SK-N-SH treated with all-trans-retinoic acid at 6 μM for 48 hours (cell line): ENCODE measurements around the gene SAMD11.
"Not testable (repeated sequence)": the region's sequence is repeated elsewhere in the genome, so short reads cannot be mapped to it uniquely, and the experiment has no call there.

ENCODE experiments used
- BACH2 ChIP-seq: fragments of 250-450 bp; sonication (Bioruptor Pico); IDR thresholded peaks from 2 replicates; pipeline ENCODE4 v1.9.0; 2021; ENCODE audit warnings: mild to moderate bottlenecking, borderline replicate concordance
- CSRNP3 ChIP-seq: fragments of 250-450 bp; sonication (Bioruptor Pico); IDR thresholded peaks from 2 replicates; pipeline ENCODE4 v1.5.1; 2021; ENCODE audit warnings: mild to moderate bottlenecking, moderate library complexity
- ESRRG ChIP-seq: fragments of 250-450 bp; sonication (Bioruptor Pico); IDR thresholded peaks from 2 replicates; pipeline ENCODE4 v1.6.1; 2021; ENCODE audit warnings: mild to moderate bottlenecking
- RARB ChIP-seq: fragments of 250-450 bp; sonication (Bioruptor Pico); IDR thresholded peaks from 2 replicates; pipeline ENCODE4 v1.8.0; 2021; ENCODE audit warnings: mild to moderate bottlenecking, moderate library complexity
- SNAI2 ChIP-seq: fragments of 250-450 bp; sonication (Bioruptor Pico); IDR thresholded peaks from 2 replicates; pipeline ENCODE4 v1.5.0; 2020; ENCODE audit warnings: mild to moderate bottlenecking, moderate library complexity
- TOX ChIP-seq: fragments of 250-450 bp; sonication (Bioruptor Pico); IDR thresholded peaks from 2 replicates; pipeline ENCODE4 v1.8.0; 2021; ENCODE audit warnings: mild to moderate bottlenecking, moderate library complexity, borderline replicate concordance
- TSHZ2 ChIP-seq: fragments of 250-450 bp; sonication (Bioruptor Pico); IDR thresholded peaks from 2 replicates; pipeline ENCODE4 v1.5.0; 2020; ENCODE audit warnings: mild to moderate bottlenecking, moderate library complexity
- ZC3H10 ChIP-seq: fragments of 250-450 bp; sonication (Bioruptor Pico); IDR thresholded peaks from 2 replicates; pipeline ENCODE4 v1.5.1; 2021; ENCODE audit warnings: mild to moderate bottlenecking, moderate library complexity
- ZFP30 ChIP-seq: fragments of 450-650 bp; formaldehyde crosslinking; IDR thresholded peaks from 2 replicates; pipeline ENCODE4 v1.5.0; 2022; ENCODE audit warnings: mild to moderate bottlenecking, moderate library complexity
- TF ChIP-seq, protein P1 (sequence below): fragments of 250-450 bp; sonication (Bioruptor Pico); IDR thresholded peaks from 2 replicates; pipeline ENCODE4 v1.8.0; 2020; ENCODE audit warnings: mild to moderate bottlenecking, moderate library complexity, borderline replicate concordance

GRCh38 chr1:880915-881314, 42.8 kb upstream of the SAMD11 start:
- not testable (repeated sequence) for TF ChIP-seq TSHZ2 (CRISPR knock-in tag); BACH2 (CRISPR knock-in tag); TOX (CRISPR knock-in tag); ZC3H10 (CRISPR knock-in tag); RARB (CRISPR knock-in tag); SNAI2; CSRNP3 (CRISPR knock-in tag); ZFP30 (CRISPR knock-in tag); ESRRG (CRISPR knock-in tag)
- TF ChIP-seq, protein P1, sequence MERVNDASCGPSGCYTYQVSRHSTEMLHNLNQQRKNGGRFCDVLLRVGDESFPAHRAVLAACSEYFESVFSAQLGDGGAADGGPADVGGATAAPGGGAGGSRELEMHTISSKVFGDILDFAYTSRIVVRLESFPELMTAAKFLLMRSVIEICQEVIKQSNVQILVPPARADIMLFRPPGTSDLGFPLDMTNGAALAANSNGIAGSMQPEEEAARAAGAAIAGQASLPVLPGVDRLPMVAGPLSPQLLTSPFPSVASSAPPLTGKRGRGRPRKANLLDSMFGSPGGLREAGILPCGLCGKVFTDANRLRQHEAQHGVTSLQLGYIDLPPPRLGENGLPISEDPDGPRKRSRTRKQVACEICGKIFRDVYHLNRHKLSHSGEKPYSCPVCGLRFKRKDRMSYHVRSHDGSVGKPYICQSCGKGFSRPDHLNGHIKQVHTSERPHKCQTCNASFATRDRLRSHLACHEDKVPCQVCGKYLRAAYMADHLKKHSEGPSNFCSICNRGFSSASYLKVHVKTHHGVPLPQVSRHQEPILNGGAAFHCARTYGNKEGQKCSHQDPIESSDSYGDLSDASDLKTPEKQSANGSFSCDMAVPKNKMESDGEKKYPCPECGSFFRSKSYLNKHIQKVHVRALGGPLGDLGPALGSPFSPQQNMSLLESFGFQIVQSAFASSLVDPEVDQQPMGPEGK (CRISPR knock-in tag): not testable (repeated sequence)
